Measurements from ENCODE around the gene POLR2C.

POLR2C gene

DNA sequence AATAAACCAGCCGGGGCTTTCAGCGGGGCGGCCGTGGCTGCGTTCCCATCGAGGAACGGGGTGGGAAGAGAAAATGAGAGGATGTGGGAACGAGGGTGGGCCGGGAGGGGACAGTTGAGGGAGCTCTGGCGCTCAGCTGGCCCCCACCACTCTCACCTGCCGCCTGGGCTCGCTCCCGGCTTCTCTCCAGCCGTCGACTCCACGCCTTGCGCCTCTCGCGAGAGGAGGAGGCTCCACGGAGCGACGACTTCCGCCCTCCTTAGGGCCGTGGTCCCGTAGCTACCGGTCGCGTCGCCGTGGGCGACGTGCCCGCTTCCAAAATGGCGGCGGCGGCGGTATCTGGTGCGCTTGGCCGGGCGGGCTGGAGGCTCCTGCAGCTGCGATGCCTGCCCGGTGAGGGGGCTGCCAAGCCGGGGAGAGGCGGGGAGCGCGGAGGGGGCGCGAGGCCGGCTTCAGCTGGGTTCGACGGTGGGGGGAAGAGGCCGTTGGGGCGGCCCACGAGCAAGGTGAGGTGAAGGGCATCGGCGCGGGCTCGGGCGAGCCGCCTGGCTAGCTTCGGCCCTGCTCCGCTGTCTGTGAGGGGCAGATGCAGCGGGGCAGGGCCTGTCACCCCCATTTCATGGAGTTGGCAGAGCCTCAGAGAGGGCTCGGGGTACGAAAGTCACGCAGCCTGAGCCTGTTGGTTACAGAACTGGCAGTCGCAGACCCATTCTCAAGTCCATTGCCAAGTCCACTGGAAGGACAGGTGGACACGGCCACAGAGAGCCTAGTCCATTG is 15.1 kb upstream of the POLR2C start, which contains the start of the genes CIAPIN1 and COQ9:
Gene CIAPIN1, minus strand, starts transcription at position 200 of the 777 bp plus-strand sequence. CDS start 6,457 bp downstream, outside the sequence.
Gene COQ9, plus strand, starts transcription at position 294 of the 777 bp plus-strand sequence. Its CDS starts 27 bp downstream, at position 321.
- DNase-seq (ENCODE audit: insufficient read length, low spot score) = peak; percentile 94
- peak; percentile 97 for FAIRE-seq

GRCh38 chr16:57452021-57452420 is 10.5 kb upstream of the POLR2C start:
- DNase-seq (ENCODE audit: insufficient read length, low spot score) (no peak), FAIRE-seq (no peak)

- no peak for FAIRE-seq
- DNase-seq (ENCODE audit: insufficient read length, low spot score) = no peak
These were observed 491 bp downstream of the POLR2C start for GRCh38 chr16:57462978-57463362.

DNA sequence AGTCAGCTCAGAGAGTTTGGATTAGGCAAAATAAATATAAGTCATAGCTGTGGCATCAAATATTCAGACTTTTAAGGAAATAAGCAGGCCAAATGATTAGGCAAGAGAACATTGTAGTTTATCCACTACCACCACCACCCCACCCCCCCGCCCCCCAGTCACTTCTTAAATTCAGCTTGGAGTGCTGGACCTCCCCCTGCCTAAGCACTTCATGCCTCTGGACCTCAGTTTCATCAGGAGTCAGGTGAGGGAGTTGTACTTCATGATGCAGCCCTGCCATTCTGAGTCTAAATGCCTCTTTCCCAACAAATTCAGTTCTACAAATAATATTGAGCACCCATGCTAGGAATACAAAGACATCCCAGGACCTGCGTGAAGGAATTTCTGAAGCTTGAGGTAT is 2.0 kb downstream of the POLR2C start:
- DNase-seq (ENCODE audit: insufficient read length, low spot score) = no peak
- FAIRE-seq = peak; percentile 4

DNA sequence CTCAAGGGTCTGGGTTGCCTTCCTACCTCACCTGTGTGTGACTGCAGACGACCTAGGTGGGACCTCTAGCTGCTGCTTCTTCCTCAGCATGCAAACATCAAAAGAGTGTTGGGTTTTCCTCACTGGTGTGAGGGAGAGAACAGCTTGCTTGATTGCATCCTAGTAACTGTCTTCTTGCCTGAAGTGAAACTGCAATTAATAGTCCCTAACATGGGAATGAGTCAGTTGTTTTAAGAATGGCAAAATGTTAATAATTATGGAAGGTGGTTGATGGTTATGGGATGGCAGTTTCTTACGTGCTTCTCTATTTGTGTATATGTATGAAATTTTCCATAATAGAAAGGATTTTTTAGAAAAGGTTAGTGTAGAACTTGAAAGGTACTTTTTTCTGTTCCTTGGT is 5.9 kb downstream of the POLR2C start:
- no peak for FAIRE-seq

GRCh38 chr16:57469046-57469445 is 6.6 kb downstream of the POLR2C start:
- no peak for DNase-seq (ENCODE audit: insufficient read length, low spot score)
- FAIRE-seq = no peak

More for the DNA sequence above, 5.9 kb downstream of the POLR2C start:
- no peak for DNase-seq (ENCODE audit: insufficient read length, low spot score)

GRCh38 chr16:57469917-57470470 is 7.5 kb downstream of the POLR2C start:
- FAIRE-seq (no peak), DNase-seq (ENCODE audit: insufficient read length, low spot score) (no peak)

DNA sequence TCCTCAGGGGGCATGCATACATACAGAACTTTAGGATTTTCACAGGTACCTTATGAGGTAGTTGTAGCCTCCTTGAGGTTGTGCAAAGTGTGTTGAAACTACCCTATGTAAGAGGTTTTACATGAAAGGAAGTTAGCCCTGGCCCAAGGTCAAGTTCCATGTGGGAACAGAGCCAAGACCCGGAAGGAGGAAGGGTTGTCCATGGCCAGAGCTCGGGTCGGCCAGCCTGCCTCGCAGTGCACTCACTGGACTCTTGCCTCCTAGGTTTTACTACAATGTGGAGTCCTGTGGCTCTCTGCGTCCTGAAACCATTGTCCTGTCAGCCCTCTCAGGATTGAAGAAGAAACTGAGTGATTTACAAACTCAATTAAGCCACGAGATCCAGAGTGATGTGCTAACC is 8.2 kb downstream of the POLR2C start:
- FAIRE-seq = no peak
- no peak for DNase-seq (ENCODE audit: insufficient read length, low spot score)

- no peak for DNase-seq (ENCODE audit: insufficient read length, low spot score)
- no peak for FAIRE-seq
These were observed 8.7 kb downstream of the POLR2C start for GRCh38 chr16:57471209-57471608.

DNA sequence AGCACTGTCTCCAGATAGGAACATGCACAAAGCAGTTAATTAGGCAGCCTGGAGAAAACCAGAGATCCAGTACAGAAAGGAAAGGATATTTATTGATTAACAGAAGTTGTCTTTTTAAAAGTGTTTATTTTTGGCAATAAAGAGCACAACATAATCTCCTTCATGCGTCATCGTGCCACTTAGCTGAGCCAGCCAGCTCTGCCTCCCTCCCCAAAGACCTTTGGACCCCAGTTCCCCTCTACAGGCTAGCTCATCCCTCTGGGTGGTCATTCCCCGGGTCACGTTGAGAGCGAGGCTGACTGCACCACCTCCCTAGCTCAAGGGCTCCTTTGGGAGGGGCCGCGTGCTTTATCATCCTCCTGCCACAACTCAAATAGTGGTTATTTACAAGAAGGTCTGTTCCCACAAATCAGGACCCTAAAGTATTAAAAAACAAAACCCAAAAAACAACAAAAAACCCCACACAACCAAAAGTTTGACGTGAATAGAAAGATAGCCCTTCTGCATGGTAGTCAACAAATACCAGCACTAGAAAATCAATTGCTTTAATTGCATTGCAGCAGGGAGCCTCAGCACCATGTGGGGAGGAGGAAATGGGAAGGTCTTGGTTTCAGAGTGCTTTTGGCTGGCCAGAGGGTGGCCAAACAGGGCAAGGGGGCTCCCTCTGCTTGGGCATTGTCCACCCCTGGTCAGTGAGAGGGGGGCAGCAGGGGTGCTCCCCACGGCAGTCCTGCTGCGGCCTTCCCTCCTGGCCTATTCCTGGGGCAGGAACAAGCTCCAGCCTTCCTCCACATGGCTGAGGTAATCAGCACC is 9.6 kb downstream of the POLR2C start:
- FAIRE-seq (no peak), DNase-seq (ENCODE audit: insufficient read length, low spot score) (no peak)

DNA sequence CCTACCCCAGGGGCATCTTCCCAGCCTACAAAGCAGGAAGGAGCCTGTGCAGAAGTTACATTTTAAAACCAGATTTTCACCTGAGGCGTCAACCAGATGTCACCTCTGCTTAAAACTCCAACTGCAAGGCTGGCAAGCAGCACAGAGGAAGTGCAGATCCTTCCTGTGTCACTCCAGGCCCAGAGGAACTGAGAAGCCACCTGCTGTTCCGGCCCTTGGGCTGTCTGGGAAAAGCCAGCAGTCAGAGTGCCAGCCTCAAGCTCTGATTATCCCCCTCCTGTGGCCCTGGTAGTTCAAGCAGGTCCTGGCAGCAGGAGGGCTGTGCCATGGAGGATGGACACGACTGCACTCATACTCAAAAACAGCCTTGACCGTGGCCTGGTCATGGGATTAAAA is 10.2 kb downstream of the POLR2C start:
- FAIRE-seq = no peak
- no peak for DNase-seq (ENCODE audit: insufficient read length, low spot score)

- FAIRE-seq (no peak), DNase-seq (ENCODE audit: insufficient read length, low spot score) (no peak)
These were observed 10.8 kb downstream of the POLR2C start for GRCh38 chr16:57473176-57473840.

DNA sequence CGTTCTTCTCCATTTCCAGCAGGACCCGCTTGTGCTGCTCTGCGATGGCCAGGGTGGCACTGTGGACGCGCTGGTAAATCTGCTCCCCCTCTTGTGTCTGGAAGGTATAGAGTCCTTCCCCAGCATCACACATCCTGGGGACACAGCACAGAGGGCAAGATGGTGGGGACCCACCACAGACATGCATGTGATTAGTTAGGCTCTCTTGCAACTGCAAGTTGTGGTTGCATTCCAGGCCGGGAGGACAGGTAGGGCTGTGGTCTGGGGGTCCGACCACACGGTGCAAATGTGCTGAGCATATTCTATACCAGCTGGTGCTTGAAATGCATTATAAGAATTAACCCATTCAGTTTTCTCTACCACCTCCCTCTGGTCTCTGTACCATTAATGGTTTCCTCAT is 11.4 kb downstream of the POLR2C start:
- FAIRE-seq (no peak), DNase-seq (ENCODE audit: insufficient read length, low spot score) (no peak)

DNA sequence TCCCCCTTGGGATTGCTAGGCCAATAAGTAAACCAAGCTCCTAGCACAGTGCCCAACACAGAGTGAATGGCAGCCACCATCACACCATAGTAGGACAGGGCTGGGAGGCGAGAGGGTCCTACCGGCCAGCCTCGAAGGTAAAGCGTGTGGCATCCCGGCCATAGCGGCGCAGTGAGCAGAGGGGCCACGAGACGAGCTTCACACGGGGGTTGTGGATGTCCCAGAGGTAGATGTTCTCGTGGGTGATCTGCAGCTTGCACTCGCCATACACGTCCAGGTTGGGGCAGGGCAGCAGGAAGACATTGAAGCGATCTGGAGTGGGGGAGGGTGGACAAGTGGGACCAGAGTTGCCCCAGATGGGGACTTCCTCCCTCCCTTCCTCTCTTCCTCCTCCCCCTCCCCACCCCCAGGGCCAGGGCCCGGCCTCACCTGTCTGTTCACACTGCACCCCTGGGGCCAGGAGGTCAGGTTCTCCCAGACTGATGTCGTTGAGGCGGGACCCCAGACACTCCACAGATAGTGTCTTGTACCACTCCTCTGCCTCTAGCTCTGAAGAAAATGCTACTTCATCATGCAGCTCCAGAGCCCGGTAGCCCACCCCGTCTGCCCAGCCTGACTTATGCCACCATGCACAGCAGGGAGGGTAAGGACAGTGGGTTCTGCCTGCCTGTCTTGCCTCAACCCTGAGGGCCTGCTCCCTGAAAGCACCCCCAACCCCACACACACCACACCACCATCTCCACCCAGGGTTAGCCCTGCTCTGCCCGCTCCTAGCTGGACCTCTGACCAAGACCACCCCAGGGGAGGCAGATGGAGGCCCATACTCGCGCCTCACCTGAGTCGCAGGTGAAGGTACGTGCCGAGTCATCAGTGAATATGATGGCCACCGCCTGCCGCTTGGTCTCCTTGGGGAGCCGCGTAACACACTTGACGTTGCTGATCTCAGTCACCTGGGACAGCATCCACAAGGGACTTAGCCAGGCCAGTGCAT is 12.5 kb downstream of the POLR2C start:
- no peak for FAIRE-seq
- no peak for DNase-seq (ENCODE audit: insufficient read length, low spot score)

DNA sequence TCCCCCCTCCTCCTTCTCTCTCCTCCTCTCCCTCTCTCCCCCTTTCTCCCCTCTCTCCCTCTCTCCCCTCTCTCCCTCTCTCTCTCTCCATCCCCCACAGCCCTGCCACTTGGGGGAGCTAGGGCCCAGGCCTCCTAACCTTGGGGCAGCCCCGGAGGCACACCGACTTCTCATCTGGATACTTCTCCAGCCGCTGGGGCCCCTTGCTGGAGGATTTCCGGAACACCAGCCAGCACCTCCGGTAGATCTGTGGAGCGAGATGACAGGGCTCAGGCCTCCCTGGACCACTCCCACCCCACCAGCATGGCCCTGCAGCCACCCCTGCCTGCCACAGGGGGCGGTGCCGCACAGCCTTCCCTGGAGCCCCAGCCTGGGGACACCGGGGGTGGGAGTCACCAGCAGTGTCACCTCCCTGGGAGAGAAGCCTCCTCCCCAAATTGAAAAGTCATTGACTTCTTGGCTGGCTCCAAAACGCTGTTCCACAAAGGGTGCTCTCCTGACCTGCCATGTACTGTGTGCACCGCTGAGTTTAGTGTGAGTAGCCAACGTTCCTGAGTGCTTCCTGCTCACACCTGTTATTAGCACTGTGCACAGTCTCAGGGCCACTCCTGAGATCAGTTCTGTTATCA is 13.3 kb downstream of the POLR2C start:
- no peak for DNase-seq (ENCODE audit: insufficient read length, low spot score)
- FAIRE-seq = no peak

DNA sequence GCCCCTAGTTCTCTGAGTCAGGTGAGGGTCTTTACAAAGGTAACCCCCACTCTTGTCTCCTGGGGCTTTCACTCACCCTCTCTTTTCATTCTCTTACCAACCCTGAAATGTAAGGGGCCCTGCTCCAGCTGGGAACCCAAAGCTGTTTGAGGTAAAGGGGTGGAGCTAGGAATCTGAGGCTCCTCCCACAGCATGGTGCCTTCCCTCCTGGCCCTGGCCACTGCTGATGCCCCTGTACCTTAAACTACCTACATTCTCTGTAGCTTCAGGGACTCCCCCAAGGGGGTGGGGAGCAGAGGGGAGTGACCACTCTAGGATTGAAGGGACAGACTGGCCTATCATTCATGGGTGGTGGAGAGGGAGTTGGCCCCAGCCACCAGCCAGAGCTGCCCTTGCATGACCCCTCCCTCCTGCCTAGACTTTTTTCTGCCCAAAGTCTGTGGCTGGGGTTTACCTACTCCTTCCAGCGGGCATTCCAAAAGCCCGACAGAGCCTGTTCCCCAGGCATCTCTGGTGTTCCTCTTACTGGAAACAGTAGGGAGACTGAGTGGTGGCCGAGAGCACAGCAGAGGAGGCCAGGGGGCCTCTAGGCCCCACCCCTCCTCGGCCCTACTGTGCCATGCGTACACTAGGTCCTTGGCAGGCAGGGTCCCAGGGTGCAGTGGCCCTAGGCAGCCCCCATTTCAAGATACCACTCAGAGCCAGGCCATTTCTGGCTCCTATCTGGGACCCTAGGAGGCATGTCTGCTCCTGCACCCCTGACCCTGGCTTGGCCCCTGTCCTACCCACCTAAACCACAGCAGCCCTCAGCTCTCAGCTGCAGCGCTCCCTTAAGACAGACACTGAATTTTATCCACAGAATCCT is 14.3 kb downstream of the POLR2C start:
- DNase-seq (ENCODE audit: insufficient read length, low spot score) = no peak
- no peak for FAIRE-seq

- FAIRE-seq (no peak), DNase-seq (ENCODE audit: insufficient read length, low spot score) (no peak)
These were observed 15.2 kb downstream of the POLR2C start for GRCh38 chr16:57477531-57478202.
